Activated T-helper 1 cell treated with anti-CD3 and anti-CD28 coated beads, Interleukin-12 subunit alpha, Interleukin-12 subunit beta, Interleukin-2, Interleukin-4 antibody, amounts not matched to agents 30 ng/mL and 10 ng/mL and 1 ng/mL, durations not matched to agents 14 hours and 24 hours and 36 hours (primary cell): ENCODE measurements around the gene CCSER1. TPM values are rescaled to one million over a fixed set of nuclear protein-coding genes. Genes with fewer than 3 reads are reported as not detected.
A peak's percentile ranks its signal among the peaks of the same experiment; 100 is the strongest.

Experiments used
- DNase-seq: peaks from one replicate; pipeline ENCODE4 v3.0.0; 2021; ENCODE audit warnings: low spot score
- H3K27ac Mint-ChIP-seq: one replicate; pipeline ENCODE4 v1.8.0; 2021; ENCODE audit warnings: mild to moderate bottlenecking, mixed read lengths
- H3K27me3 Mint-ChIP-seq: one replicate; pipeline ENCODE4 v1.8.0; 2022; ENCODE audit warnings: mild to moderate bottlenecking, moderate library complexity, mixed read lengths; ENCODE audit not compliant: insufficient read depth
- H3K36me3 Mint-ChIP-seq: one replicate; pipeline ENCODE4 v1.8.0; 2021; ENCODE audit warnings: low read depth, mixed read lengths
- H3K4me1 Mint-ChIP-seq: one replicate; pipeline ENCODE4 v1.8.0; 2021; ENCODE audit warnings: low read depth, mixed read lengths
- H3K4me3 Mint-ChIP-seq: one replicate; pipeline ENCODE4 v1.8.0; 2021; ENCODE audit warnings: mild to moderate bottlenecking, moderate library complexity, mixed read lengths
- H3K9me3 Mint-ChIP-seq: one replicate; pipeline ENCODE4 v1.8.0; 2021; ENCODE audit warnings: mixed read lengths
- intact Hi-C: fragments of 100-400 bp; cut with micrococcal nuclease; formaldehyde crosslinking; loops from one replicate; pipeline ENCODE4 v1.15.1; 2024
- total RNA-seq: library from RNA; stranded (reverse); gene quantifications from 2 replicates; pipeline ENCODE4 v1.2.3, GENCODE V29; 2022

The CCSER1 gene
- total RNA-seq, 1 donor from 2014 or later: not detected

DNA sequence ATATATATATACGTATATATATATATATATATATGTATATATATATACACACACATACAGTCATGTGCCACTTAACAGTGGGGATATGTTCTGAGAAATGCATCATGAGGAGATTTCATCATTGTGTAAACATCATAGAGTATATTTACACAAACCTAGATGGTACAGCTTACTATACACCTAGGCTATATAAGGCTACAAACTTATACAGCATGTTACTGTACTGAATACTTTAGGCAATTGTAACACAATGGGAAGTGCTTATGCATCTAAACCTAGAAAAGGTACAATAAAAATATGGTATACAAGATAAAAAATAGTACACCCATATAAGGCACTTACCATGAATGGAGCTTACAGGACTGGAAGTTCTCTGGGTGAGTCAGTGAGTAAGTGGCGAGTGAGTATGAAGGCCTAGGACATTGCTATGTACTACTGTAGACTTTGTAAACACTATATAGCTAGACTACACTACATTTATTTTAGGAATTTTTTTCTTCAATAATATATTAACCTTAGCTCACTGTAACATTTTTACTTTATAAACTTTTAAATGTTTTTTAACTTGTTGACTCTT is 13.2 kb upstream of the CCSER1 start:
- H3K27me3 Mint-ChIP-seq: no peaks in the 10 kb centered on the region
- no peaks in the 10 kb centered on the region for H3K4me1 Mint-ChIP-seq
- no peaks in the 10 kb centered on the region for H3K9me3 Mint-ChIP-seq
- H3K36me3 Mint-ChIP-seq: no peaks in the 10 kb centered on the region
- no peak for DNase-seq
- no peak overlapping the region for H3K4me3 Mint-ChIP-seq
- no peak overlapping the region for H3K27ac Mint-ChIP-seq
- intact Hi-C loops: no loop called here

DNA sequence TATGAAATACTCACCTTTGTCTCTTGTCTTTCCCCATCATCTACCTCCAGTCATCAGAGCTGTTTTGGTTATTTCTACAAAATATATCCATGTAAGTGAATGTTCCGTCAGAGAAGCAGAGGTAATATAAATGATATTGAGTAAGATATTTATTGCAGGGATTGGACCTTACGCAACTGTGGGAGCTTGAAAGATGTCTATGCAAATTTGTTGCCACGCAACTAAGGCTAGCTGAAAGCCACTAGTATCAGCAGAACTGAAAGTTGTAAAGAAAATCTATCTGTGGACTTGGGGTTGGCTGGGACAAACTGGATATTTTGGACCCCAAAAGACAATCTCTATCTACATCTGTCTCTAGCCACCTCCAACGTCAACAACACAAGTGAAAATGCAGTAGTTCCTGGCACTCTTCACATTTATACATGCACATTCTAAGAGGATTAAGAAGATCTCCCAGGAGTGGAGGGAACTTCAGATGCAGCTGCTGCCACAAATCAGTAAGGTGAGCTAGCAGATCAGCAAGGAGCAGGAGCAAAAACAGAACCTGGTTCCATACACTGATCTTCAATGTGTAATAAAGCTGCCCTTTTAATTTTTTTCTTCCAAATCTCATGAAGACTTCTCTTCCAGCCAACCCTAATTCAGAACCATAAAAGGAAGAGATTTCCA is 8.5 kb upstream of the CCSER1 start:
- DNase-seq: no peak
- Mint-ChIP-seq H3K27me3 (no peaks in the 10 kb centered on the region), H3K9me3 (no peaks in the 10 kb centered on the region), H3K36me3 (no peaks in the 10 kb centered on the region), H3K4me1 (no peaks in the 10 kb centered on the region), H3K4me3 (no peak overlapping the region), H3K27ac (no peak overlapping the region)
- intact Hi-C loops: no loop called here

DNA sequence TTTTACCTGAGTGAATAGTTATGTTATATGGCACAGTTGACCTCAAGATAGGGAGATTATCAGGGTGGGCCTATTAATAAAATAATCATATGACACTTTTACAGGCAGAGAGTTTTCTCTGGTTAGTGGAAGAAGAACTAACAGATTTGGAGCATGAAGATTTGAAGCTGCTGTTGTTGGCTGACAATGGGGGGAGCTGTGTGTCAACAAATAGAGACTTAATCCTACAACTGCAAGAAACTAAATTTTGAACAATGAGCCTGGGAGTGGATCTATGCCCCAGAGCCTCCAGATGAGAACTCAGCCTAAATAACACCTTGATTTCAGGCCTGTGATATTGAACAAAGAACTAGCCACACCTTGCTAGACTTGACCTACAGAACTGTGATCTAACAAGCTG is 7.2 kb upstream of the CCSER1 start:
- Mint-ChIP-seq H3K4me3 (no peak overlapping the region), H3K9me3 (no peaks in the 10 kb centered on the region), H3K36me3 (no peaks in the 10 kb centered on the region), H3K27ac (no peak overlapping the region), H3K4me1 (no peaks in the 10 kb centered on the region), H3K27me3 (no peaks in the 10 kb centered on the region)
- intact Hi-C loops: no loop called here
- no peak for DNase-seq

DNA sequence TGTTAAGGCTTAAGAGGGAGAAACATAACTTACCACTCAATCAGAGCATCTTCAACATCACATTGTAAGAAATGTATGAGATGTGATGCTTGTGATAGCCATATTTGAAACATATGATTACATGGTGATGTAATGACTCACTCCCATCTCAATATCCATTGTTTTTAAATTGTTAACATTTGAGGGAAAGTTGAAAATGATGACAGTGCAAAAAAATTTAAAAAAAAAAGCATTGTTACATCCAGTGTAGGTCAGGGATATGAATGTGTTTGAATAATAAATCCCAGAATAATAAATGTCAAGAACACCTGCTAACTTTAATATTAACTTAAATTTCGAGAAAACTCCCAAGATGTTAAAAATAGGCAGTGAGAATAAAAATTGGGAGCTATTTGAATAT is 6.4 kb upstream of the CCSER1 start:
- Mint-ChIP-seq H3K27me3 (peaks cover 4% of the 10 kb centered on the region), H3K9me3 (no peaks in the 10 kb centered on the region), H3K27ac (no peak overlapping the region), H3K4me3 (no peak overlapping the region), H3K4me1 (no peaks in the 10 kb centered on the region), H3K36me3 (no peaks in the 10 kb centered on the region)
- intact Hi-C loops: no loop called here
- no peak for DNase-seq

DNA sequence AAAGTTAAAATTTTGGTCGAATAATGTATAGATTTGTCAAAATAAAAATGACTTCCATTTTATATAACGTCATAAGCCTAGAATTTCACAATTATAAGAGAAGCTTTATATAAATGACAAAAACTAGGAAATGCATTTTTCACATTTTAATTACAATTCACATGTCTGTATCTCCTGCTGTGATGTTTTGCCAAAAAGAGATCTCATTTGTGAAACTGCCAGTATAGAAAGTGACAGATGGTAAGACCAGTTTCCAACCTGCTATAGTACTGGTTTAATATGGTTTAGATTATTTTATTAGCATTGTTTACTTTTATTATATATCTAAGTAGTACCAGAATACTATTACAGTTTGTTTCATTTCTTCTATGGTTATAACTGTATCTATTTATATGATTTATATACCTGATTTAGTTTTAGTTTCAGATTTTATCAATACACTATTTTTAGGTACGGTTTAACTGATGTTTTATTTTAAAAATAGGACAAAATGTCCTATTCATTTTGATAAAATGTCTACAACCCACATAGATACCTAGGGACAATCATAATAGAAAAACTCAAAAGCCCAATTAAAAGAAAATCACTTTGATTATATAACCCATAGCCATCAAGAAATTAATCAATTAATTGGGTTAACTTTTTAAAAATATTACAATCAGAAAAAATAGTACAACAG is 5.4 kb upstream of the CCSER1 start:
- no peak overlapping the region for H3K4me3 Mint-ChIP-seq
- peaks cover 14% of the 10 kb centered on the region for H3K27me3 Mint-ChIP-seq
- H3K4me1 Mint-ChIP-seq: peaks cover 4% of the 10 kb centered on the region
- intact Hi-C loops: no loop called here
- no peaks in the 10 kb centered on the region for H3K9me3 Mint-ChIP-seq
- DNase-seq: no peak
- no peak overlapping the region for H3K27ac Mint-ChIP-seq
- peaks cover 1% of the 10 kb centered on the region for H3K36me3 Mint-ChIP-seq

DNA sequence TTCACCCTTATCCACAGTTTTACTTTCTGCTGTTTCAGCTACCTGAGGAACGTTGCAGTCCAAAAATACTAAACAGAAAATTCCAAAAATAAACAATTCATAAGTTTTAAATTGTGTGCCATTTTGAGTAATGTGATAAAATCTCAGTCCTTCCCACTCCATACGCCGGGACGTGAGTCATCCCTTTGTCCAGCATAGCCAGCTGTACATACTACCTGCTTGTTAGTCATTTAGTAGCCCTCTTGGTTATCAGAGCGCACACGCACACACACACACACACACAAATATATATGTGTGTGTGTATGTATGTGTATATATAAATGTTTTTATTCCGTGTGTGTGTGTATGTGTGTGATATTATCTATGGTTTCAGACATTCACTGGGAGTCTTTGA is 4.8 kb upstream of the CCSER1 start:
- peaks cover 9% of the 10 kb centered on the region for H3K4me1 Mint-ChIP-seq
- H3K27me3 Mint-ChIP-seq: peaks cover 17% of the 10 kb centered on the region
- no peak for DNase-seq
- H3K36me3 Mint-ChIP-seq: peaks cover 1% of the 10 kb centered on the region
- no peaks in the 10 kb centered on the region for H3K9me3 Mint-ChIP-seq
- no peak overlapping the region for H3K27ac Mint-ChIP-seq
- no peak overlapping the region for H3K4me3 Mint-ChIP-seq
- intact Hi-C loops: no loop called here

DNA sequence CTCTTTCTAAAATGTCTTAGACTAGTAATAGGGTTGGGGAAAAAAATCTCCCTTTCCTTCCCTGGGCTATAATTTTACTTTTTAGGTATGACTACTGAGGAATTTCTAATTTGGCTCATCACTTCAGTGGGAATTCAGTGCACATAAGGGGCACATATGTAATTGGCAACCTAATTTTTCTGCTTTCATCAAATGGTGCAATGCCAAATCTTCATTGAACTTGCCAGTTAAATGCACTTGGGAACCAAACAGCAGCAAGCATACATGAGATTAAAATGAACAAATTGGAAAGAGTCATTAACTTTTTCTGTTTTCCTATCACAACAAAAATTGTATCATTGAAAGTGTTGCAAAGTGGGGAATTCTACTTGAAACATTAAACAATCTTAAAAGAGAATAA is 2.9 kb upstream of the CCSER1 start:
- H3K27ac Mint-ChIP-seq: no peak overlapping the region
- no peak for DNase-seq
- no peaks in the 10 kb centered on the region for H3K9me3 Mint-ChIP-seq
- H3K36me3 Mint-ChIP-seq: peaks cover 1% of the 10 kb centered on the region
- H3K4me3 Mint-ChIP-seq: no peak overlapping the region
- peaks cover 30% of the 10 kb centered on the region for H3K27me3 Mint-ChIP-seq
- peaks cover 20% of the 10 kb centered on the region for H3K4me1 Mint-ChIP-seq
- intact Hi-C loops: no loop called here

DNA sequence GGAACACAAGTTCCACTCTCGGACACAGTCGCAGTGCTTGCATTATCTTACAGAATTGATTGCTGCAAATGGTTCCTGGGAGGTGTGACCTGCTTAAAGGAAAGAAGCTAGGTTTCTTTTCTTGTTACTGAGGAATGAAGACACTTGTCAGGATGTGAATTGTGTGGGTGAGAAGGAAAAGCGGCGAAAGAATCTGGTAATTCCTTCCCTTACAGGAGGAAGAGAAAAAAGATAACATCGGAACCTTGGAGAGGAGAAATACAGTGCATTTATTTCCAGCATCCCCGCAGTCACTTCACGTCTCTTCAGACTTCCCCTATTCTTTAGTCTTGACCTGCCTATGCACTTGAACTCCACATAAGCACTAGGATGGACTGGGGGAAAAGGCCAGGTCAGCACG is 389 bp upstream of the CCSER1 start:
- peaks cover 1% of the 10 kb centered on the region for H3K36me3 Mint-ChIP-seq
- no peaks in the 10 kb centered on the region for H3K9me3 Mint-ChIP-seq
- no peak overlapping the region for H3K27ac Mint-ChIP-seq
- H3K4me3 Mint-ChIP-seq: peak overlapping the region; percentile 31
- DNase-seq: no peak
- intact Hi-C loops: no loop called here
- H3K4me1 Mint-ChIP-seq: peaks cover 20% of the 10 kb centered on the region
- H3K27me3 Mint-ChIP-seq: peaks cover 38% of the 10 kb centered on the region

DNA sequence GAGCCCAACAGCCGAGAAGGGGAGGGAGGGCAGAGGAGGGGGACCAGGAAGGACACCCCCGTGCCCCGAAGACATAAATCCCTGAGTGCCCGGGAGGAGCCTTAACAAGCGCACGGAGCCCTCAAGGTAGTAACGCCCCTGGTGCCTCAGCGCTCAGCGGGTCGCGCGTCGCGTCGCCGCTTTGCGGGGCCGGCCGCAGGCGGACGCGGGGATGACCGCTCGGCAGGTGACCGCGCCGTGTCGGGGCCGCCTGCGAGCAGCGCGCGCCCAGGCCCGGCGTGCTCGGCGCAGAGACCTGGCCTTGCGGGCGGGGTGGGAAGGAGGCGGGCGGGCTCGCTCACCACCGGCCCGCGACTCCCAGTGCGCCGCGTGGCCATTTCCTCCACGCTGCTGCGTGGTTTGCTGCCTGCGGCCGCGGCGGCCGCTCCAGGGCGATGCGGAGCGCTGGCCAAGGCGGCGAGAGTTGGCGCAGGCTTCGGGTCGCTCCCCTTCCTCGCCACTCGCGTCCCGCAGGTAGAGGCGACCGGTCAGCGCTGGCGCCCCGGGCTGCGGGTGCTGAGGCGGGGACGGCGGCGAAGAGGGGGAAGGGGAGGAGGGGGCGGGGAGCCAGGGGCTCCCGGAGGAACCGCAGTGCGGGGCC is 632 bp downstream of the CCSER1 start:
- peaks cover 1% of the 10 kb centered on the region for H3K36me3 Mint-ChIP-seq
- peaks cover 20% of the 10 kb centered on the region for H3K4me1 Mint-ChIP-seq
- no peaks in the 10 kb centered on the region for H3K9me3 Mint-ChIP-seq
- H3K27ac Mint-ChIP-seq: no peak overlapping the region
- DNase-seq: no peak
- peak overlapping the region; percentile 61 for H3K4me3 Mint-ChIP-seq
- H3K27me3 Mint-ChIP-seq: peaks cover 38% of the 10 kb centered on the region
- intact Hi-C loops: no loop called here

DNA sequence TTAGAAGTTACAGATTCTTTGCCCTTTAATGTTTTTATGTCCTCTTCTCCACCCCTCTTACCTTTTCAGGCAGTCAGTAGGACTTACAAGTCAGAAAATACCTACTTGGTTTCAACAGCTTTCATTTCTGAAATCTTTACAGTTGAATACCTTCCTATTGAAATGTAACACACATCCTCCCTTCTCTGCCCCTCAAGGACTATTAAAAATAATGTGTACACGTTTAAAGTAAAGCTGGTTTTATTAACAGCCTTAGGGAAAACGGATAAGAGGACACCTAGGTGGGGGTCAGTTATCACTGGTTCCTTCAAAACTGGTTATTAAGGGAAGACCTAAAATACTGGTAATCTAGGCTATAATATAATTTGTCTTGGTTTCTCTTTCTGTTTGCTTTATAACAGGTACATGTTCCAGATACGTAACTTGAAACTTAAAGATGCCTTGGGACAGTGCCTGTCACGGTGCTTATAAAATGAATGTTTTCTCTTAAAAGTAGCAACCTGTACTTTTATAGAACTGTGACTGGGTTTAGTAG is 1.8 kb downstream of the CCSER1 start:
- intact Hi-C loops: no loop called here
- Mint-ChIP-seq H3K4me1 (peaks cover 20% of the 10 kb centered on the region), H3K9me3 (no peaks in the 10 kb centered on the region), H3K4me3 (peak overlapping the region; percentile 6), H3K27ac (no peak overlapping the region), H3K36me3 (peaks cover 1% of the 10 kb centered on the region), H3K27me3 (peaks cover 38% of the 10 kb centered on the region)
- DNase-seq: no peak

DNA sequence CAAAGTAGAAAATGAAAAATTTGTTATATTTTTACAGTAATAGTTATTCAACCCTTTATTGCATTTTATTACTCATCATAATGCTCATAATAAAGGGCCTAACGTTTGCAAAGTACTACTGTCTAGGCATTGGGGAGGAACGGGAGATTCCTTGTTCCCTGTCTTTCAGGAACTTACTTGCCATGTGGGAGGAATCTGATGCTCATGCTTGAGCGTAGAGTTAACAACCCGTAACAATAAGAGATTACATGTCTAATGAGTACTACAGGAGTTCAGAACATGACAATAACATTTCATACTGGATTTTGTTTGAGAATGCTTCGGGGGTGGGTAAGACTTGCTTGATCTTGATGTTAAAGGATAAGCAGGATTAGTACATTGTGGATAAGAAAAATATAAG is 2.9 kb downstream of the CCSER1 start:
- H3K4me3 Mint-ChIP-seq: no peak overlapping the region
- no peak for DNase-seq
- no peaks in the 10 kb centered on the region for H3K9me3 Mint-ChIP-seq

DNA sequence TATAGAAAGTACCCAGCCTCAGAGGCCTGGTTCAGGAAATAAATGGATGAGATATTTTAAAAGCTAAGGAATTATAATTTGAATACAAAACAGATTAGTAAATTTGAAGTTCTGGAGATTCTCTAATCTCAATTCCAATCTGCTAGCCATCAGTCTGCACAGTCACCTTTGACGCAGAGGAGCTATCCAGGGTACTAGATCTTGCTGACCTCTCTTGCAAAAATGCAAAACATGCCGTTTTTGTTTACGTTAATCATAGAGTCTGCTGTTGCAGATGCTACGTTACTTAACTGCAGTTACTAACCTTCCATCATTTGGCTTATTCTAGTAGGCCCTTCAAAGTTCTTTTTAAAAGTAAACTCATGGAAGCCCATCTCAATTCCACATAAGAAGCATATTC is 10.4 kb downstream of the CCSER1 start:
- Mint-ChIP-seq H3K4me3 (no peak overlapping the region), H3K27ac (no peak overlapping the region), H3K36me3 (no peaks in the 10 kb centered on the region), H3K27me3 (peaks cover 3% of the 10 kb centered on the region), H3K4me1 (no peaks in the 10 kb centered on the region), H3K9me3 (no peaks in the 10 kb centered on the region)
- intact Hi-C loops: no loop called here
- DNase-seq: no peak

More for the DNA sequence above, 2.9 kb downstream of the CCSER1 start:
- Mint-ChIP-seq H3K36me3 (peaks cover 1% of the 10 kb centered on the region), H3K4me1 (peaks cover 20% of the 10 kb centered on the region), H3K27me3 (peaks cover 41% of the 10 kb centered on the region), H3K27ac (no peak overlapping the region)
- intact Hi-C loops: no loop called here

DNA sequence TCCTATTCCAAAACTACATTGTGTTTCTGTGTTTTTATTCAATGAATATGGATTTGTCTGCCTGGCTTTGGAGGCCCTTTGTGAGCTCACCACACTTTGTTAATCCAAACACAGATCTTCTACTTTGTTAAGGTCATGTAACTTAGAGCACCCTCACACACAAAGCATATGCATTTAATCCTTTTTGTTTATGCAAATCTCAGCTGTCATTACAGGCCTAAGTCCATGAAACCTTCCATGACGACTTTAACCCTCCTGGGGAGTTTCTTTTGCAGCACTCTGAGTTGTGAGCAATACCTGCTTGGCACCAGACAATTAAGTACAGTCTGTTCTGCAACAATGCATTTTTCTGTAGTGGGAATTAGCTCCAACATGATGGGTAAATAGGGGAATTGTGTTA is 14.9 kb downstream of the CCSER1 start:
- no peak overlapping the region for H3K4me3 Mint-ChIP-seq
- H3K9me3 Mint-ChIP-seq: no peaks in the 10 kb centered on the region
- intact Hi-C loops: no loop called here
- H3K36me3 Mint-ChIP-seq: no peaks in the 10 kb centered on the region
- H3K27ac Mint-ChIP-seq: no peak overlapping the region
- H3K27me3 Mint-ChIP-seq: no peaks in the 10 kb centered on the region
- no peaks in the 10 kb centered on the region for H3K4me1 Mint-ChIP-seq
- DNase-seq: no peak
